Astrocyte (in vitro differentiated cells and primary cell): Measurements from ENCODE around the gene TMEM178B. TPM values are rescaled to one million over a fixed set of nuclear protein-coding genes. Genes with fewer than 3 reads are reported as not detected.
"Not testable (repeated sequence)": the region's sequence is repeated elsewhere in the genome, so short reads cannot be mapped to it uniquely, and the experiment has no call there.

Experiments used
- DNase-seq: peaks from one replicate; pipeline ENCODE4 v3.0.0-alpha.2; 2010; ENCODE audit warnings: low read depth
- FAIRE-seq: peaks from 2 replicates; lab custom pipeline; 2011; peaks lifted over from hg19 to GRCh38; lab: Jason Lieb, UNC
- H2AFZ ChIP-seq: 2 replicates; pipeline ENCODE4 v1.6.0; 2012; ENCODE audit warnings: low read depth, low read length, inconsistent platforms
- H3K27ac ChIP-seq: 2 replicates; pipeline ENCODE4 v1.5.1; 2011; ENCODE audit warnings: low read depth, low read length, inconsistent platforms
- H3K27me3 ChIP-seq: 2 replicates; pipeline ENCODE4 v1.6.0; 2011; ENCODE audit warnings: low read length, inconsistent platforms; ENCODE audit not compliant: insufficient read depth
- H3K36me3 ChIP-seq: 2 replicates; pipeline ENCODE4 v1.5.1; 2011; ENCODE audit warnings: low read length, inconsistent platforms; ENCODE audit not compliant: insufficient read depth
- H3K4me1 ChIP-seq: 2 replicates; pipeline ENCODE4 v1.5.1; 2011; ENCODE audit warnings: low read length, inconsistent platforms; ENCODE audit not compliant: insufficient read depth
- H3K4me2 ChIP-seq: 2 replicates; pipeline ENCODE4 v1.6.0; 2012; ENCODE audit warnings: low read length, inconsistent platforms
- H3K4me3 ChIP-seq: 2 replicates; pipeline ENCODE4 v1.5.1; 2011; ENCODE audit warnings: low read depth, mild to moderate bottlenecking, low read length, inconsistent platforms; ENCODE audit not compliant: insufficient read depth
- H3K79me2 ChIP-seq: 2 replicates; pipeline ENCODE4 v1.6.0; 2012; ENCODE audit warnings: mild to moderate bottlenecking, low read length, inconsistent platforms; ENCODE audit not compliant: insufficient read depth
- H3K9ac ChIP-seq: 2 replicates; pipeline ENCODE4 v1.6.0; 2012; ENCODE audit warnings: mild to moderate bottlenecking, low read length, inconsistent platforms
- H3K9me3 ChIP-seq: 2 replicates; pipeline ENCODE4 v1.5.1; 2012; ENCODE audit warnings: low read depth, mild to moderate bottlenecking, low read length, inconsistent platforms; ENCODE audit not compliant: insufficient read depth
- H4K20me1 ChIP-seq: 2 replicates; pipeline ENCODE4 v1.6.0; 2012; ENCODE audit warnings: low read length, inconsistent platforms; ENCODE audit not compliant: insufficient read depth
- H3K27ac Mint-ChIP-seq: one replicate; pipeline ENCODE4 v1.8.0; 2021; ENCODE audit warnings: mild to moderate bottlenecking, mixed read lengths; ENCODE audit not compliant: unreplicated experiment
- H3K27me3 Mint-ChIP-seq: one replicate; pipeline ENCODE4 v1.8.0; 2021; ENCODE audit warnings: low read depth, mixed read lengths; ENCODE audit not compliant: unreplicated experiment
- H3K36me3 Mint-ChIP-seq: one replicate; pipeline ENCODE4 v1.8.0; 2021; ENCODE audit warnings: low read depth, mixed read lengths; ENCODE audit not compliant: unreplicated experiment
- H3K4me1 Mint-ChIP-seq: one replicate; pipeline ENCODE4 v1.8.0; 2021; ENCODE audit warnings: low read depth, mixed read lengths; ENCODE audit not compliant: unreplicated experiment
- H3K4me3 Mint-ChIP-seq: one replicate; pipeline ENCODE4 v1.8.0; 2021; ENCODE audit warnings: mild to moderate bottlenecking, moderate library complexity, mixed read lengths; ENCODE audit not compliant: unreplicated experiment
- H3K9me3 Mint-ChIP-seq: one replicate; pipeline ENCODE4 v1.8.0; 2021; ENCODE audit warnings: mild to moderate bottlenecking, mixed read lengths; ENCODE audit not compliant: unreplicated experiment
- CTCF ChIP-seq: IDR thresholded peaks from 2 replicates; pipeline ENCODE4 v1.5.1; 2011; ENCODE audit warnings: low read depth, mild to moderate bottlenecking, inconsistent platforms, low read length, moderate library complexity; ENCODE audit not compliant: insufficient read depth
- EZH2 ChIP-seq: IDR thresholded peaks from 2 replicates; pipeline ENCODE4 v1.6.1; 2012; ENCODE audit warnings: mild to moderate bottlenecking, low read length, inconsistent platforms; ENCODE audit not compliant: insufficient read depth
- total RNA-seq: library from RNA; stranded (reverse); gene quantifications from 2 replicates; pipeline ENCODE4 v1.2.1, GENCODE V29; 2021

Gene TMEM178B
- total RNA-seq, 1 donor from 2014 or later: 3.9 TPM

- no peak for TF ChIP-seq CTCF
- TF ChIP-seq EZH2: no peak
- no peaks in the 10 kb centered on the region for H3K36me3 Mint-ChIP-seq
- FAIRE-seq (no peak), DNase-seq (no peak)
- H3K4me3 ChIP-seq: no peak overlapping the region
- H3K27ac Mint-ChIP-seq: no peak overlapping the region
- H3K79me2 ChIP-seq: no peaks in the 10 kb centered on the region
- H3K9me3 Mint-ChIP-seq: peaks cover 11% of the 10 kb centered on the region
- no peaks in the 10 kb centered on the region for H3K4me1 Mint-ChIP-seq
- no peak overlapping the region for H2AFZ ChIP-seq
- H3K9me3 ChIP-seq: no peaks in the 10 kb centered on the region
- no peak overlapping the region for H3K27ac ChIP-seq
- H4K20me1 ChIP-seq: no peaks in the 10 kb centered on the region
- H3K9ac ChIP-seq: no peak overlapping the region
- no peaks in the 10 kb centered on the region for H3K4me1 ChIP-seq
- no peak overlapping the region for H3K4me3 Mint-ChIP-seq
- no peaks in the 10 kb centered on the region for H3K36me3 ChIP-seq
- H3K27me3 ChIP-seq: no peaks in the 10 kb centered on the region
- no peak overlapping the region for H3K4me2 ChIP-seq
- peaks cover 6% of the 10 kb centered on the region for H3K27me3 Mint-ChIP-seq
Measured at GRCh38 chr7:141166926-141167325, 93.1 kb downstream of the TMEM178B start.

- H2AFZ ChIP-seq: no peak overlapping the region
- TF ChIP-seq EZH2 (no peak), CTCF (no peak)
- H3K4me2 ChIP-seq: no peak overlapping the region
- H3K27me3 ChIP-seq: no peaks in the 10 kb centered on the region
- no peaks in the 10 kb centered on the region for H3K4me1 Mint-ChIP-seq
- no peak overlapping the region for H3K4me3 ChIP-seq
- no peaks in the 10 kb centered on the region for H3K4me1 ChIP-seq
- no peaks in the 10 kb centered on the region for H4K20me1 ChIP-seq
- FAIRE-seq (no peak), DNase-seq (no peak)
- no peaks in the 10 kb centered on the region for H3K36me3 Mint-ChIP-seq
- no peak overlapping the region for H3K27ac Mint-ChIP-seq
- no peak overlapping the region for H3K4me3 Mint-ChIP-seq
- no peaks in the 10 kb centered on the region for H3K79me2 ChIP-seq
- no peak overlapping the region for H3K9ac ChIP-seq
- no peak overlapping the region for H3K27ac ChIP-seq
- H3K36me3 ChIP-seq: no peaks in the 10 kb centered on the region
- H3K9me3 ChIP-seq: no peaks in the 10 kb centered on the region
- peaks cover 7% of the 10 kb centered on the region for H3K27me3 Mint-ChIP-seq
- H3K9me3 Mint-ChIP-seq: peaks cover 11% of the 10 kb centered on the region
Measured at GRCh38 chr7:141167381-141167964, 93.6 kb downstream of the TMEM178B start.

GRCh38 chr7:141169157-141169556 lies 95.3 kb downstream of the TMEM178B start:
- not testable (repeated sequence) for H4K20me1 ChIP-seq, DNase-seq, H3K4me1 ChIP-seq, H3K9ac ChIP-seq, H3K9me3 ChIP-seq, H3K27me3 ChIP-seq, H3K27ac Mint-ChIP-seq, FAIRE-seq, H3K4me2 ChIP-seq, H3K79me2 ChIP-seq, H3K4me3 Mint-ChIP-seq, H3K4me3 ChIP-seq, H3K4me1 Mint-ChIP-seq, H3K27ac ChIP-seq, H3K36me3 ChIP-seq, H2AFZ ChIP-seq, H3K9me3 Mint-ChIP-seq, H3K36me3 Mint-ChIP-seq, H3K27me3 Mint-ChIP-seq

- not testable (repeated sequence) for H3K36me3 Mint-ChIP-seq, H3K4me3 ChIP-seq, H3K4me2 ChIP-seq, H3K79me2 ChIP-seq, H3K9me3 ChIP-seq, DNase-seq, H3K27me3 Mint-ChIP-seq, H3K4me1 ChIP-seq, FAIRE-seq, H3K27ac Mint-ChIP-seq, H3K36me3 ChIP-seq, H4K20me1 ChIP-seq, H3K27ac ChIP-seq, H3K9me3 Mint-ChIP-seq, H3K4me1 Mint-ChIP-seq, H3K4me3 Mint-ChIP-seq, H3K9ac ChIP-seq, H2AFZ ChIP-seq, H3K27me3 ChIP-seq
Measured at GRCh38 chr7:141175728-141176127, 101.9 kb downstream of the TMEM178B start.

GRCh38 chr7:141177120-141177519 lies 103.3 kb downstream of the TMEM178B start:
- not testable (repeated sequence) for H3K4me3 Mint-ChIP-seq, H3K36me3 ChIP-seq, H3K4me1 ChIP-seq, H3K27me3 ChIP-seq, H2AFZ ChIP-seq, FAIRE-seq, H3K27me3 Mint-ChIP-seq, H3K9ac ChIP-seq, H3K9me3 ChIP-seq, H3K9me3 Mint-ChIP-seq, H3K4me2 ChIP-seq, H3K27ac ChIP-seq, H3K79me2 ChIP-seq, H3K36me3 Mint-ChIP-seq, H3K4me3 ChIP-seq, H3K4me1 Mint-ChIP-seq, H4K20me1 ChIP-seq, H3K27ac Mint-ChIP-seq, DNase-seq
